AG09319 (cell line): ENCODE measurements around the gene FGF5.
"Not testable (repeated sequence)": the region's sequence is repeated elsewhere in the genome, so short reads cannot be mapped to it uniquely, and the experiment has no call there.

Experiments used
- DNase-seq: peaks from one replicate; pipeline ENCODE4 v3.0.0-alpha.2; 2010; ENCODE audit warnings: low read depth; ENCODE audit errors: extremely low read depth
- TF ChIP-seq, protein P1 (sequence below): IDR thresholded peaks from 2 replicates; pipeline ENCODE4 v1.5.1; 2011; ENCODE audit warnings: low read depth, mild to moderate bottlenecking, inconsistent platforms, low read length, moderate library complexity

The FGF5 gene

DNA sequence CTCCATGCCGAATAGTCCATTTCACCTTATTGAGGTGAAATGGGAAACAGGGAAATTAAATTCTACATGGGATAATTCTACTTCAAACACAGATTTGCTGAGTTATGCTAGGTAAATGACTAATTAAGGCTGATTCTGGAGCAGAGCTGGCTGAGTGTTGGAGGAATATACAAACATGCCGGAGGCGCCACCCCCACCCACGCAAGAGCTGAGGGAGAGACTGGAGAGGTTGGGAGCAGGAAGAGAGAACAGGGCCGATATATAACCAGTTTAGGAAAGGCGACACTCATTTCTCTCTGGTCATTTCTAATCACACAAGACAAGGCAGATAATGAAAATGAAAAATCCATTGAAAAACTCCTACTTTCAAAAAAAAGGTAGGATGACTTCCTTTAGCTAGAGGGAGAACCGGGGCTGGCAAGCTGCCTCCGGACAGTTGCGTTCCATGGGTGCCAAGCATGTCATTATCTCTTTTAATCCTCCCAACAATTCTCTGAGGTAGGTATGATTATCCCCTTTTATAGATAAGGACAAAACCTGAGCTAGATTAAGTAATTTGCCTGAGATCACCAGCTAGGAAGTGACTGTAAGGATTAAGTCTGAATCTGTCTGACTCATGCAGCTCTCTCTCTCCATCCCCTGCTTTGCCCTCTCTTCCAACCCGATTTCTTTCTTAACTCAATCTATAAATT is 41.5 kb downstream of the FGF5 start:
- TF ChIP-seq, protein P1, sequence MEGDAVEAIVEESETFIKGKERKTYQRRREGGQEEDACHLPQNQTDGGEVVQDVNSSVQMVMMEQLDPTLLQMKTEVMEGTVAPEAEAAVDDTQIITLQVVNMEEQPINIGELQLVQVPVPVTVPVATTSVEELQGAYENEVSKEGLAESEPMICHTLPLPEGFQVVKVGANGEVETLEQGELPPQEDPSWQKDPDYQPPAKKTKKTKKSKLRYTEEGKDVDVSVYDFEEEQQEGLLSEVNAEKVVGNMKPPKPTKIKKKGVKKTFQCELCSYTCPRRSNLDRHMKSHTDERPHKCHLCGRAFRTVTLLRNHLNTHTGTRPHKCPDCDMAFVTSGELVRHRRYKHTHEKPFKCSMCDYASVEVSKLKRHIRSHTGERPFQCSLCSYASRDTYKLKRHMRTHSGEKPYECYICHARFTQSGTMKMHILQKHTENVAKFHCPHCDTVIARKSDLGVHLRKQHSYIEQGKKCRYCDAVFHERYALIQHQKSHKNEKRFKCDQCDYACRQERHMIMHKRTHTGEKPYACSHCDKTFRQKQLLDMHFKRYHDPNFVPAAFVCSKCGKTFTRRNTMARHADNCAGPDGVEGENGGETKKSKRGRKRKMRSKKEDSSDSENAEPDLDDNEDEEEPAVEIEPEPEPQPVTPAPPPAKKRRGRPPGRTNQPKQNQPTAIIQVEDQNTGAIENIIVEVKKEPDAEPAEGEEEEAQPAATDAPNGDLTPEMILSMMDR = no peak
- no peak for DNase-seq

DNA sequence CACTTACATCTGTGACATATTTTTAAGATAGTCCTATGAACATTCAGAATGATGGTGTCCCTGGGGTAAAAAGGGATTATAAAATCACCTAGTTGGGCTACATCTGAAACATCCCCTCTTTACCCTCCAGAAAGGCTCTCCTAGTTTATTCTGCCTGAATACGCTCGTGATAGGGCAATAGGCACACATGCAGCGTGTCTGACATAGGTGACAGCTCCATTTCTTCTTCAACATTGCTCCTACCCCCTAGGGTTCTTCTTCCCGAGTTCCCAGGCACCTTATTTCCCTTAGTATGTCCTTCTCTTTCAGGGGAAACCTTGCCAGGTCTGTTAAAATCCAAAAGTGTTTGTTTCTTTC is 42.0 kb downstream of the FGF5 start:
- DNase-seq = no peak

DNA sequence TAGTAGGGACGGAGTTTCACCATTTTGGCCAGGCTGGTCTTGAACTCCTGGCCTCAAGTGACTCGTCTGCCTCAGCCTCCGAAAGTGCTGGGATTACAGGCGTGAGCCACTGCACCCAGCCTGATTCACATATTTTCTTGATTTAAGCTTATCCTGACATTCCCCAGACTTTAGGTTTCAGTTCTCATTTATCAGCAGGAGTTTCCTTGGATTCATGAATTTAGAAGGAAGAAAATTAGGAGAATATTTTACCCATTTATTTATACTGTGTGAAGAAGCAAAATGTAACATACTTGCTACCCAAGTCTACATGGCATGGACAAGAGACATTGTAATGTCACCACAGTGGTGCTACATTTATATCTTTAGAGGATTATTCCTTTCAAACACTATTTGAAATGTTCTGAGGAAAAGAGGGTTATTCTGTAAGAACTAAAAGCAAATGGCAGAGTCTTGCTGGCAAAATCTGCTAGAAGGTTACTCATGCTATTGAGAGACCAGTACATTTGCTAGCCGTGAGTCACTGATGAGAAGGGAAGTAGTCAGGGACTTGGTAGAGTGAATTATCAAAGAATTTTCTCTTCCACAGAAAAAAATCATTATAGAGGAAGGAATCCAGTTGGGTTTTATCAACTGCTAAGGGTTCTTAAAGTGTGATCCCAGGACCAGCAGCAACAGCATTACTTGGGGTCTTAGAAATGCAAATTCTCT is 43.0 kb downstream of the FGF5 start:
- DNase-seq = peak; percentile 57
- TF ChIP-seq, protein P1 = no peak

More for the DNA sequence above, 42.0 kb downstream of the FGF5 start:
- TF ChIP-seq, protein P1 = no peak

DNA sequence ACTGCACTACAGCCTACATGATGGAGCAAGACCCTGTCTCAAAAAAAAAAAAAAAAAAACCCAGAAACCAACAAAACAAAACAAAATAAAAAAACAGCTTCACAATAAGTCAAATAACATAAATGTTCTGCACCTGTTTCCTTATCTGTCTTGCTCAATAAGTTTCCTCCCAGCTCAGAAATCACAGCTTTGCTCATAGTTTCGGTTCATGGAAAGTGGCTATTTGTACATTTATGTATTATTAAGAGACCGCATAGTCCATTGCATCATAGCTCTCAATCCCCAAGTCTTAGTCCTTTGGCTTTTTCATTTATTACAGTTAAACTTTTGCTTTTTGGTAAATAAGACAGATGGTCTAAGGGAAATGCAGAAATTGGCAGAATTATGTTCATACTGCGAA is 44.7 kb downstream of the FGF5 start:
- TF ChIP-seq, protein P1 = no peak
- DNase-seq = no peak

DNA sequence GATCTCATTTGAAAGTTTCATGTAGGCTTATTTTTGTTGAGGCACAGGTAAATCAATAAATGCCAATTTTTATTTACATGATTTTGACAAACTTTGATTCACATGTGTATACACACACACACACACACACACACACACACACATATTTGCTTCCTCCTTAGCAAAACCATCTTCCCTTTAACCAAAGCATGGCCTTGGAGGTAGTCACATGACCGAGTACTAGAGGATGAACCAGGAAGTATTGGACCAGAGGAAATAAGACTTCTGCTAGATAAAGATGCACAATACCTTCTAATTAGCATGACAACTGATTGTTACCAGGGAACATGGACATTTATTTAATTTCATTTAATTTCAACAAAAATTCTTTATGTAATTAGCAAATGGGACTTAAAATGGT is 45.7 kb downstream of the FGF5 start:
- TF ChIP-seq, protein P1 = no peak
- DNase-seq = no peak

DNA sequence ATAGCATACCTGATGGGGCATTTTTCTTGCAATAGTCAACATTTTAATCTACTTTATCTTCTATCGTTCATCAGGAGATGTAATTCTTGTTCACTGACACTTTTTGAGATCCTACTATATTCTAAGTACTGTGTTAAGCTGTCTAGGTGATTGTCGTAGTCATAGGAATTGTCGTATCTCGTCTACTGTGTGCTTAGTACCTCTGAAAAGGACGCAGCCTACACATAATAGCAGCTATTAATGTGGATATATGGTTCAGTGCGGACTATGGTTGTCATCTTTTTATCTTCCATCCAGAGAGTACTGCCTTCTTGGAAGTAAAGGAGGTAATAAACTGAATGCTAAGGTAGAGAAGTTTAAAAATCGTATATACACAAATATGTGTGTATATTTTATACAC is 47.2 kb downstream of the FGF5 start:
- TF ChIP-seq, protein P1 = no peak

DNA sequence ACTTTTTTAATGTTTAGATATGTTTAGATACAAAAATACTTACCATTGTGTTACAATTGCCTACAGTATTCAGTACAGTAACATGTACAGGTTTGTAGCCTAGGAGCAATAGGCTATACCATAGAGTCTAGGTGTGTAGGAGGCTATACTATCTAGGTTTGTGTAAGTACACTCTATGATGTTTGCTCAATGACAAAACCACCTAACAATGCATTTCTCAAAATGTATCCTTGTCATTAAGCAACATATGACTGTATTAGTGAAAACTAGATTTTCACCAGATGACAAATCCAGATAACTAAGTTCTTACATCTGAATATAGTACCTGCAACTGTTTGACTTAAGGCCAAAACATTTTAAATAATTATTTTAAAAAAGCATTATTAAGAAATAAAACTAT is 49.4 kb downstream of the FGF5 start:
- DNase-seq = not testable (repeated sequence)

More for the DNA sequence above, 47.2 kb downstream of the FGF5 start:
- no peak for DNase-seq

DNA sequence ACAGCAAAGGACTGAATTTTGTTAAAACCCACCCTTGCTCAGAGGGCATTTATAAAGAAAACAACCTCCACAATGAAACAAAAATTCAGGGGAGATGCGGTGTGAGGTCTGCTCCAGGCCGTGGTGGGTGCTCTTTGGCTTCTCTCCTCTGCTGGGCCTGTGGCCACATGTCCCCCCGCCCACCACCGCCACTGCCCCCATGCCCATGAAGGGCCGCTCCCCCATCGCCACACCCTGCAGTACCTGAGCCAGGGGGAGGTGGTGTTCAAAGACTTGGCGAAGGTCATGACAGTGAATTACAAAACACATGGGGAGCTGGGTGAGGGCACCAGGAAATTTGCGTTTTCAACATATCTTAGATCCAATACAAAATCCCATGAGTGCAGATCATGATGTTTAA is 54.9 kb downstream of the FGF5 start:
- TF ChIP-seq, protein P1 = no peak
- no peak for DNase-seq
